ENCODE data around the gene PRM3. TPM values are rescaled to one million over a fixed set of nuclear protein-coding genes. Genes with fewer than 3 reads are reported as not detected.

PRM3 gene
- total RNA-seq, 1 donor from 2014 or later: not detected

GRCh38 chr16:11283820-11284248, 10.4 kb upstream of the PRM3 start:
- DNase-seq (ENCODE audit: low spot score): no peak
- ATAC-seq: no peak

DNA sequence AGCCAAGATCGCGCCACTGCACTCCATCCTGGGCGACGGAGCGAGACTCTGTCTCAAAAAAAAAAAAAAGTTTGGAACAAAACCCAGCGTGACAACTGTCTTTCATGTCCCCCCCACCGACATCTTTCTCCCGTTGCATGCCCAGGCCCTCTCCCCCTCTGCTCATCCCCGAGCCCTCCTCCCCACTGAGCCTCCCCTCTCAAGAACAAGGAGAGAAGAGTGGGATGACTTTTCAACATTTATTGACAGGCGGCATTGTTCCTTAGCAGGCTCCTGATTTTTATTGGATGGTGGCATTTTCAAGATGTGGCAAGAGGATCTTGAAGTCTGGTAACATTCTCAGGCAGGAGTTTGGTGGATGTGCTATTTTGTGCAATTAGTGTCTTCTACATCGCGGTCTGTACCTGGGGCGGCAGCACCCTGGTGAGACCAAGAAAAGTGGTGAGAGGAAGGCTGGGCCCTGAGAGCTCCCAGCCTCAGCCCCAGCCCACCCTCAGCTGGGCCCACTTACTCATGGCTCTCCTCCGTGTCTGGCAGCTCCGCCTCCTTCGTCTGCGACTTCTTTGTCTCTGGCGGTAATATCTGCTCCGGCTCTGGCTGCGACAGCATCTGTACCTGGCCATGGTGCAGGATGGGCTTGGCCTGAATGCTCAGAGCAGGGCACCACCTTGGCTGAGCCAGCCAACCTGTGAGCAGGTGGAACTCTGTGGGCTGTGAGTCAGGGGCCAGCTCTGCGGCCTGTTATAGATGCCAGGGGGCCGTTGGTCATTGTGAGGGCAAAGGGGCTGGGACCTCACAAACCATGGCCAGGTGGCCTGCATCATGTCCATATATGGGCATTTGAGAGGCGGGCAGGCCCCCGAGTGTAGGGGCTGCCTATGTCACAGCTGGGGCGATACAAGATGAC, 7.4 kb upstream of the PRM3 start, which contains the start of gene PRM1:
TSS of gene PRM1 (minus strand) at position 715 of the 907 bp plus-strand sequence. CDS start at position 623, 92 bp downstream.
- no peak for ATAC-seq
- DNase-seq (ENCODE audit: low spot score): no peak

- DNase-seq (ENCODE audit: low spot score) (no peak), ATAC-seq (peak; percentile 49)
These were observed 5.5 kb upstream of the PRM3 start for GRCh38 chr16:11278681-11279628.

GRCh38 chr16:11277607-11278337, 4.3 kb upstream of the PRM3 start:
- DNase-seq (ENCODE audit: low spot score) (no peak), ATAC-seq (no peak)

GRCh38 chr16:11276896-11277593, 3.6 kb upstream of the PRM3 start:
- no peak for ATAC-seq

GRCh38 chr16:11276143-11276895, 2.9 kb upstream of the PRM3 start, which contains the start of gene PRM2:
Gene PRM2, minus strand, starts transcription at chr16:11276480. Its CDS starts 110 bp downstream, at chr16:11276370.
- DNase-seq (ENCODE audit: low spot score): no peak
- no peak for ATAC-seq

More at GRCh38 chr16:11276896-11277593, 3.6 kb upstream of the PRM3 start:
- DNase-seq (ENCODE audit: low spot score): no peak

DNA sequence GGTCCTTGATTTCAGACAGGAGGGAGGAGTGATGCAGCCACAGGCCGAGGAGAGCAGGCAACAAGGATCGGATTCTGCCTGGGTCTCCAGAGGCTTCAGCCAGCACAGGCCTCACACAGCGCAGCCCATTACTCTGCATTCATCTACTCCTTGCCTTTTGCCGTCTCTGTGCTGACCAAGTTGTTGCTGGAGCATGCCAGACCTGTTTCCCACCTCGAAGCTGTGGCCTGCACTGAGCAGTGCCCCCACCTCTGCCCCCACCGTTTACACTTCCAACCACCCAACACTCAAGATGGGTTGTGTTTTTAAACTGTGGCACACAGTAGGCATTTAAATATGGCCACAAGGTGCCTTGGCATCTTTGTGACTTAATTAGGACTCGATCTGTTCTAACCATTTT, 1.5 kb upstream of the PRM3 start:
- ATAC-seq: no peak
- no peak for DNase-seq (ENCODE audit: low spot score)

- ATAC-seq: no peak
- no peak for DNase-seq (ENCODE audit: low spot score)
These were observed 394 bp upstream of the PRM3 start for GRCh38 chr16:11273721-11274324.

DNA sequence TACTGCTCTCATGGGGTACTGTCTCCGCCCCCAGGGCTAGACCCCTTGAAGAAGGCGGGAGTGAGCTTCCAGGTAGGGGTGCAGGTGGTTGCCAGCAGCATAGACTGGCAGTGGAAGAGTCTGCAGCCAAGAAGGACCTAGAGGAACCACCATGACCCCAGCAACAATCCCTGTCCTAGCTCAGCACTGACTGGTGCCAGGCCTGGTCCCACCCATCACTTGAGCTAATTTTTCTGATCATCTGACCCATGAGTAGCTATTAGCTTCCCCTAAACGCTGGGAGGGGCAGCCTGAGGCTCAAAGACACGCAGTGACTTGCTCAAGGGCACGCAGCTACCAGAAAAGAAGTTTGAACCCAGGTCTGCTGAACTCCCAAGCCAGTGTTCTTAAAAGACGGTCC, 945 bp downstream of the PRM3 start:
- DNase-seq (ENCODE audit: low spot score) (no peak), ATAC-seq (peak; percentile 31)

- DNase-seq (ENCODE audit: low spot score): no peak
- no peak for ATAC-seq
These were observed 1.8 kb downstream of the PRM3 start for GRCh38 chr16:11271610-11272009.

DNA sequence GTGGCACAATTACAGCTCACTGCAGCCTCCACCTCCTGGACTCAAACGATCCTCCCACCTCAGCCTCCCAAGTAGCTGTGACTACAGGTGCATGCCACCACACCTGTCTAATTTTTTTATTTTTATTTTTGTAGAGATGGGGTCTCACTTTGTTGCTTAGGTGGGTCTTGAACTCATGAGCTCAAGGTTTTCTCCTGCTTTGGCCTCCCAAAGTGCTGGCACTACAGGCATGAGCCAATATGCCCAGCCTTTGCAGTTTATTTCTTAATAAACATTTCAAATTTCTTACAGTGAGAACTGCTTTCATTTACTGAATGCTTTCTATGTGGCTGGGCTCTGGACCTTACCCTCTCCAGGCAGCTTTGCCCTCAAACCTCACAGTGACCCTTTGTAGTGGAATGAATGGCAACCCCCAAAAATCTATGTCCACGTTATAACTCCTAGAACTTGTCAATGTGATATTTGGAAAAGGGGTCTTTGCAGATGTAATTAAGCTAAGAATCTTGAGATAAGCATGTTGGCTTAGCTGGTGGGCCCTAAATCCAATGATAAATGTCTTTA, 2.7 kb downstream of the PRM3 start:
- no peak for DNase-seq (ENCODE audit: low spot score)
- peak; percentile 40 for ATAC-seq

- ATAC-seq (no peak), DNase-seq (ENCODE audit: low spot score) (no peak)
These were observed 4.5 kb downstream of the PRM3 start, which contains the start of gene TNP2 for GRCh38 chr16:11268921-11269375. Gene TNP2, minus strand, starts transcription at chr16:11269325. Its CDS starts 63 bp downstream, at chr16:11269262.

GRCh38 chr16:11265124-11265523, 8.3 kb downstream of the PRM3 start:
- DNase-seq (ENCODE audit: low spot score) (no peak), ATAC-seq (no peak)

DNA sequence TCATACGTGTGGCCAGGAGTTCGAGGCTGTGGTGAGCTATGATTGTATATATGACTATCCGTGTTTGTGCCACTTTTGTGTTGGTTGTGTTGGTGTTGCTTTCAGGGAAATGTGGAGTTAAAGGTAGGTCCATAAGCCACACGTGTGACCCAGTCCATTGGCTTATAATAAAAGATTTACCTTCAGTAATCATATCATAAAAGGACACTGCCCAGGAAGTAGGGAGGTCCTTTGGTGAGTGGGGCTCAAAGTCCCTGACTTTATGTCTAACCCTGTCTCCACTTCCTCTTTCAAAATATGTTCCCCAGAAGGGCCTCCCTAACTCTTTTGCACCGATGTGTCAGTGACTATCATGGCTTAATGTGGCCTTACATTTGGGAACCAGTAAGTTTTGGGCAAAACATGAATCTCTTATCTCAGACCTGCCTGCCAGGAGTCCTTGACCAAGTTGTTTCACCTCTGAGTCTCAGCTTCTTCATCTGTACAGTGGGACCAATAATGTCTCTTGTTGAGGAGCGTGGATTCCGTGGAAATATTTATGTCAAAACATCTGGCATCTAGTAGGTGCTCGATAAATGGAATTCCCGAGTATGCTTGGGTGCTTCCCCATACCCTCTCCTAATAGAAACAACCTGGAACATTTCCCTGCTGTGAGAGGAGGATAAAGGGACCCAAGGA, 9.1 kb downstream of the PRM3 start:
- DNase-seq (ENCODE audit: low spot score): no peak
- no peak for ATAC-seq

DNA sequence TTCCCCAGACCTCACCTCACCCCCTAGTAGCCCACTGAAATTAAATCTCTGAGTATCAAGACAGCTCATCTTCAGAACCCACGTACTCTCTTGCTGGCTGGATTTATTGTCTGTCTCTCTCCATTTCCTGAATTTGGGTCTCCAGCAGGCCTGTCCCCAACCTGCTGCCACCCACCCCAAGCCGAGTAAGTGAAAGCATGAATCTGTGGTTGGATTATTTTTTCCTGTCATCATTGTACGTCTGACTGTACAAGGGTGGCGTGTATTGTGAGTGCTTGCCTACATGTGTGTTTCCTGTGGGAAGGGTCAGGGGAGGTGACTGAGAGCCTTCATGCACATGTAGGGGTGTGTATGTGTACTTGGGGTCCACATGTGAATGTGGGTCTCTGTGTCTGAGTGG, 9.7 kb downstream of the PRM3 start:
- ATAC-seq (no peak), DNase-seq (ENCODE audit: low spot score) (no peak)

DNA sequence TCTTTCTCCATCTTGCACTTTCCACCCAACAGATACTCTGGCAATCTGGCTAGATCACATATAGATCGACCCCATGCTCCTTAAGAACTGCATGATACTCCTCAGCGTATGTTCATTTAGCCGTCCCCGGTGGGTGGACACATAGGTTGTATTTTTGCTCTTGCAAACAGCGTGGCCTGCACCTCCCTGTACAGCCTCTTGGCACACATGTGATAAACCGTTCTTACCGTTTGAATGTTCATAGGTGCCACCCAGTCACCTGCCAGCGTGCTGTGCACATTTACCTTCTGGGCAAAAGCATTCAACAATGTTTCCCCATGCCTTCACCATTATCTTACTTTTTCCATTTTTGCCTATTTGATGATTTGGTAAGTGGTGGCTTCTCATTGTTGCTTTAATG, 10.5 kb downstream of the PRM3 start:
- no peak for DNase-seq (ENCODE audit: low spot score)
- no peak for ATAC-seq

DNA sequence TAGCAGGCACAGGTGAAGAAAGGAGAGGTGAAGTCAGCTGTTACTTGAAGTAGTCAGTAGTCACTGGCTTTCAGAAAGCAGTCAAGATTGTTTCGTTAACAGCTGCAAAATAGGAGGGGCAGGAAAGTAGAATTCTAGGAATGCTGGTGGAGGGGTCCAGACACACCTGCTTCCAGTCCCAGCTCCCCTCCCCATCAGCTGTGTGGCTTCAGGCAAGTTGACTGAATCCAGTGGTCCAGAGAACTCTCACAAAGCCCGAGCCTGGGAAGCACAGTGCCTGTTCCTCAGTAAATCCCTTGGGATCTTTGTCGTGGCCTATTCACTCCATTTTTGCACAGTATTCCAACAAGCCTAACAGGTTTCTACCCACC, 12.8 kb downstream of the PRM3 start:
- no peak for ATAC-seq
- no peak for DNase-seq (ENCODE audit: low spot score)

All from left lobe of liver (tissue), 2 donors.